HG02885 (cell line): ENCODE data around the gene TOP3B.
"Not testable (repeated sequence)": the region's sequence is repeated elsewhere in the genome, so short reads cannot be mapped to it uniquely, and the experiment has no call there.

ENCODE experiments used
- ATAC-seq: cut with Tn5 transposase; IDR thresholded peaks from one replicate; pipeline ENCODE4 v1.9.1; 2021; ENCODE audit warnings: mild to moderate bottlenecking; ENCODE audit not compliant: unreplicated experiment, poor library complexity

The TOP3B gene

GRCh38 chr22:21947040-21948014 is 35.3 kb downstream of the TOP3B start:
- no peak for ATAC-seq

GRCh38 chr22:21946262-21946925 is 36.2 kb downstream of the TOP3B start:
- ATAC-seq, result no peak

DNA sequence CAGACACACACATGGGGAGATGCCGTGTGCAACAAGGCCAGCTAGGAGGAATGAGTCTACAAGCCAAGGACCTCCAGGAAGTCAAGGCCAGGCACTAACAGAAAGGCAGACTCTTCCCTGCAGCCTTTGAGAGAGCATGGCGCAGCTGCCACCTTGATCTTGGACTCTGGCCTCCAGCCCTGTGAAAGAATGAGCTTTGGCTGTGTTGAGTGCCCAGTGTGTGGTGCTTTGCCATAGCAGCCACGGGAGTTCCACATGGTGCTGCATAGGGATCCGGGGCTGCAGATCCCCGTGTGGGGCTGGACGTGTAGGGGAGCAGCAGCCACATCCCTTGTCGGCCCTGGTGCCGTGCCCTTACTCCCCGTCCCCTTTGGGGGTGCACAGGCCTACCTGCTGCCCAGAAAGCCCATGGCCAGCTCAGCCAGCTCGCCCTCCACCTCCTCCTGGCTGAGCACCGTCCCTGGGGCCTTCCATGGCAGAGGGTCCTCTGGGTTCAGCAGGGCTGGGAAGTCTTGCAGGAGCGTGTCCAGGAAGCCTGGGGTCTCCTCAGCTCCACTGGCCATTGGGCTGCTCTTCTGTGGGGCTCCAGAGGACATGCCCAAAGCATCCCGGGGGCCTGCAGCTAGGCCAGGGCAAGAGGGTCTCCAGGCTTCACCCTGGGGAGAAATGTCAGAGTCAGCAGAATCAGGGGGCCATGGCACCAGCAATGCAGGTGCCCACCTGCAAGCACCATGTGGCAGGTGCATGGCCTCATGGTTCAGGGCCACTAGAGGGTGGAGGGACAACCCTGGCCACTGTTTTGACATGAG is 36.9 kb downstream of the TOP3B start:
- ATAC-seq, result no peak

DNA sequence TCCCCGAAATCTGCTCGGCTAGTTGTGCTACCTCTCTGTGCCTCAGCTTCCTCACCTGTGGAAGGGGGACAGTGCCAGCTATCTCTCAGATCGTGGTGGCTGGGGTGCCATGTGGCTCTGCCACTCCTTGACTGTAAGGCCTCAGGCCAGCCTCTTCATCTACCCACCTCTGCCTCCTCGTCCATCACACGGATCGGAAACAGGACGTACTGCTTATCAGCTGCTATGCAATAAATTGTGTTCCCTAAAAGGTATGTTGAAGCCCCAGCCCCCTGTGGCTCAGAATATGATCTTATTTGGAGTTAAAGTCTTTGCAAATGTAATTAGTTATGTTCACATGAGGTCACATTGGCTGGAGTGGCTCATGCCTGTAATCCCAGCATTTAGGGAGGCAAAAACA is 37.7 kb downstream of the TOP3B start:
- no peak for ATAC-seq

GRCh38 chr22:21943571-21944448 is 38.8 kb downstream of the TOP3B start:
- ATAC-seq, result no peak

- ATAC-seq, result no peak
These were observed 39.9 kb downstream of the TOP3B start for GRCh38 chr22:21942407-21943343.

DNA sequence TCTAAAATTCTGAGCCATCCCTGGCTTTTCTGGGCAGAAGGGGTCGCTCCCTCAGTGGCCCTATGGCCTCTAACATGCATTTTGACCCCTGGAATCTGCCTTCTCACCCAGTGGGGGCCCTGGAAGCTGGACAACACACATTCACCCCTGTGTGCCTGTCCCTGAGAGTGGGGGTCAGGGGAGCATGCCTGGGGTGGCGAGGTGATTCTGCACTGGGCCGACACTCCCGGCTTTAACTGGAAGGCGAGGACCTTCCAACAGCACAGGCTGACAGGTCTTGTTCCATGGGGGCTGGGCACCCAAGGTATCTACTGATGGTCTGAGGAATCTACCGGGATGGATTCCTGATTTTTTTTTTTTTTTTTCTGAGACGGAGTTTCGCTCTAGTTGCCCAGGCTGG is 40.7 kb downstream of the TOP3B start:
- ATAC-seq, result no peak

DNA sequence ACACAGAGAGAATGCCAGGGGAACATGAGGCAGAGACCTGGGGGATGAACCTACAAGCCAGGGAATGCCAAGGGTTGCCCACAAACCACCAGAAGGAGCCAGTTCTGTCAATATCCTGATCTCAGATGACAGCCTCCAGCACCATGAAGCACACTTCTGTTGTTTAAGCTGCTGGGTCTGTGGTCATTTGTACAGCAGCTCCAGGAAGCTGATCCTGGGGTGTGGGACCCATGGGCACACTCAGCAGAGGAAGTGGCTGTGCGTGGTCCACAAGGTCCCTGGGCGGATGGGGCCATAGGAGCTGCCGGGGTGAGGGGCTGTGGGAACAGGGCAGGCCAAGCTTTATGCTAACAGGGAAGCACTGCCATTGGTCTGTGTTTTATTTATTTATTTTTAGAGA is 42.1 kb downstream of the TOP3B start:
- no peak for ATAC-seq

DNA sequence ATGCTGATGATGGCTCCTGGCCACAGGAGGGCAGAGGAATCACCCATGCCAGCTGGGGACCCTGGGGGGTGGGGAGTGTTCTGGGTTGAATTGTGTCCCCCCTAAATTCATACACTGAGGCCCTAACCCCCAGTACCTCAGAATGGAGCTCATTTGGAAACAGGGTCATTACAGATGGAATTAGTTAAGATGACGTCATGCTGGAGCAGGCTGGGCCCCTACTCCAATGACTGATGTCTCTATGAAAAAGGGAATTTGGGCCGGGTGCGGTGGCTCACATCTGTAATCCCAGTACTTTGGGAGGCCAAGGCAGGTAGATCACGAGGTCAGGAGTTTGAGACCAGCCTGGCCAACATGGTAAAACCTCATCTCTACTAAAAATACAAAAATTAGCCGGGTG is 42.7 kb downstream of the TOP3B start:
- ATAC-seq, result not testable (repeated sequence)

- no peak for ATAC-seq
These were observed 43.1 kb downstream of the TOP3B start for GRCh38 chr22:21939461-21939913.

GRCh38 chr22:21938906-21939305 is 43.7 kb downstream of the TOP3B start:
- no peak for ATAC-seq

GRCh38 chr22:21938071-21938822 is 44.3 kb downstream of the TOP3B start:
- peak; percentile 89 for ATAC-seq

GRCh38 chr22:21937821-21938070 is 44.8 kb downstream of the TOP3B start:
- ATAC-seq, result no peak

DNA sequence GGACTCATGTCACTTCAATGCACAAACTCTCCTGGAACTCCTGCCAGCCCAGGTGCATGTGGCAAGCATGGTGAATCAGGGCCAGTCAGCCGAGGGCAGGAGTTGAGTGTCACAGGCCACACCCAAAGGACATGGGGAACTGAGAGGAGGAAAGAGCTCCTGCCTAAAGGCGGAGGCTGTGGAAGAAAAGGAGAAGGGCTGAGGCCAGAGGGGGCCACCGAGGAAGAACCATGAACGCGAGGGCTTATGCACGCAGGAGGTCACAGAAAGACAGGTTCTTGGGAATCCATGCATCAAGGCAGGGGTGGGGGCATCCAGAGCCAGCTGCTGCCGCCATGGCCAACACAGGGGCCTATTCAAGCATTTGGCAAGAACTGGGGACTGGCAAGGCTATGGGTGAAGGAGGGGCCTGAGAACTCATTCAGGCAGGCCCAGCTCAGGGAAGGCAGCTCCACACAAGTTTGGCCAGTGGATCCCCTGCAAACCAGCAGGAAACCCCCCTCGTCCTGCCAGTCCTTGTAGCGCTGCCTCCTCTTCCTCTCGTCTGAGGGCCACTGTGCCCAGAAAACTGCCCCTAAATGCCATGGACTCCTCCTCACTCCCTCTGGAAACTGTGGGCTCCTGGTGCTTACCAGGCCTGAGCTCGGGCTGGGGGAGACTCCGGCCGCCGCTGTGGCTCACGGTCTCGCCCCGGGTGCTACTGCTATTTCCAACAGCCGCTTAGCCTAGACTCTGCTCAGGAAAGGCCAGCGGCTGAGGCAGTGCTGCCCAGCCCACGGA is 45.4 kb downstream of the TOP3B start:
- ATAC-seq, result no peak

GRCh38 chr22:21936151-21936775 is 46.3 kb downstream of the TOP3B start:
- ATAC-seq, result no peak

- ATAC-seq, result no peak
These were observed 48.7 kb downstream of the TOP3B start for GRCh38 chr22:21933910-21934309.

DNA sequence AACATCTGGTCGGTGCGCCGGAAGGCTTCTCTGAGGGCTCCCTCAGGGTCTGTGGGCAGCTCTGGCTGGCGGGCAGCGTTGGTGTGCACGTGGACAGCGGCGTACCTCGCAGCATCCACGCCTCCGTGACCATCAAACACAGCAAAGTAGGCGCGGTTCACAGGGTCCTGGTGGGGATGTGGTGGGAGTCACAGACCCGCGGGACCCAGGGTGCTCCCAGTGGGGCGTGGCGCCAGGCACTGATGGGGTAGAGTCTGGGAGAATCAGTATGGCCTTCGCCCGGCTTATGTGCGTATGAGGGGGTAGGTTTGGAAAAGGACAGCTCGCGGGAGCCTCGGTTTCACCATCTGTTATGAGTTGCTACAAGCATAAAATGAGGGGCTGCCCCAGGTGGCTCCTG is 49.2 kb downstream of the TOP3B start:
- no peak for ATAC-seq
